SU-DHL-6 (cell line): ENCODE data around the gene ANGPTL3.

Experiments
- CTCF ChIP-seq: fragments of 200-600 bp; sonication (generic); IDR thresholded peaks from one replicate; pipeline ENCODE4 v1.5.1; 2017; ENCODE audit warnings: antibody characterized with exemption, mild to moderate bottlenecking, low read length, moderate library complexity; ENCODE audit not compliant: insufficient read depth, poor library complexity, severe bottlenecking
- EZH2phosphoT487 ChIP-seq: fragments of 200-600 bp; sonication (generic), shearing (Covaris generic); conservative IDR thresholded peaks from 2 replicates; pipeline ENCODE4 v1.6.1; 2018; ENCODE audit warnings: mild to moderate bottlenecking, antibody characterized with exemption, low read length, moderate library complexity, mixed read lengths

- TF ChIP-seq CTCF = no peak
- TF ChIP-seq EZH2phosphoT487 = no peak
Observed at GRCh38 chr1:62588000-62588399, 9.3 kb upstream of the ANGPTL3 start.
